HEK293 (cell line): ENCODE measurements around the gene TIAM1.

Source experiments
- CTCF ChIA-PET: fragments of 350-600 bp; formaldehyde crosslinking; extraction: SDS; loops from one replicate; lab custom pipeline; 2021; ENCODE audit warnings: antibody characterized with exemption; lab: Yijun Ruan, JAX
- POLR2A ChIA-PET: fragments of 300-600 bp; formaldehyde crosslinking; extraction: SDS; loops from one replicate; lab custom pipeline; 2020; ENCODE audit warnings: antibody characterized with exemption, inconsistent platforms; lab: Yijun Ruan, JAX
- H3K27ac ChIP-seq: fragments of 200-500 bp; sonication (Bioruptor generic); 2 replicates; pipeline ENCODE4 v1.5.1; 2014; ENCODE audit warnings: low read depth, low read length, control low read depth, inconsistent platforms; ENCODE audit errors: extremely low read depth
- H3K36me3 ChIP-seq, 2 experiments: fragments of 200-500 bp in 1 of 2; sonication (Bioruptor generic) in 1 of 2; 1 replicate in 1 of 2; 2 replicates in 1 of 2; pipeline ENCODE4 v1.5.1; 2014 to 2017; ENCODE audit warnings: inconsistent platforms in 2 of 2, low read length in 2 of 2; ENCODE audit not compliant: control insufficient read depth in 2 of 2, insufficient read depth in 1 of 2
- H3K4me1 ChIP-seq: fragments of 200-500 bp; sonication (Bioruptor generic); 2 replicates; pipeline ENCODE4 v1.5.1; 2014; ENCODE audit warnings: mild to moderate bottlenecking, low read length, inconsistent platforms; ENCODE audit not compliant: control insufficient read depth, insufficient read depth
- H3K4me3 ChIP-seq: 2 replicates; pipeline ENCODE4 v1.5.1; 2011; ENCODE audit warnings: low read depth, mild to moderate bottlenecking, control low read depth, low read length, moderate library complexity
- H3K9me3 ChIP-seq: fragments of 200-500 bp; sonication (Bioruptor generic); 2 replicates; pipeline ENCODE4 v1.5.1; 2014; ENCODE audit warnings: low read depth, low read length, inconsistent platforms; ENCODE audit not compliant: control insufficient read depth, insufficient read depth
- INSM2 ChIP-seq: fragments of 450-650 bp; formaldehyde crosslinking; IDR thresholded peaks from 2 replicates; pipeline ENCODE4 v1.5.1; 2016; ENCODE audit warnings: missing biosample characterization, missing genetic modification characterization
- KLF10 ChIP-seq: fragments of 450-650 bp; IDR thresholded peaks from 2 replicates; pipeline ENCODE4 v1.5.1; 2018; ENCODE audit warnings: missing biosample characterization, mild to moderate bottlenecking, missing genetic modification characterization
- PRDM6 ChIP-seq: fragments of 450-650 bp; formaldehyde crosslinking; IDR thresholded peaks from 2 replicates; pipeline ENCODE4 v1.5.1; 2017; ENCODE audit warnings: missing biosample characterization, missing genetic modification characterization
- SCRT1 ChIP-seq: fragments of 450-650 bp; formaldehyde crosslinking; IDR thresholded peaks from 2 replicates; pipeline ENCODE4 v1.5.1; 2016; ENCODE audit warnings: missing biosample characterization, missing genetic modification characterization, borderline replicate concordance
- YY1 ChIP-seq: fragments of 450-650 bp; formaldehyde crosslinking; IDR thresholded peaks from 2 replicates; pipeline ENCODE4 v1.5.1; 2018; ENCODE audit warnings: missing biosample characterization, missing genetic modification characterization
- ZBTB44 ChIP-seq: fragments of 450-650 bp; IDR thresholded peaks from 2 replicates; pipeline ENCODE4 v1.5.1; 2018; ENCODE audit warnings: missing biosample characterization, mild to moderate bottlenecking, missing genetic modification characterization
- ZNF169 ChIP-seq: fragments of 450-650 bp; formaldehyde crosslinking; IDR thresholded peaks from 2 replicates; pipeline ENCODE4 v1.5.1; 2016; ENCODE audit warnings: missing biosample characterization, missing genetic modification characterization
- ZNF391 ChIP-seq: fragments of 450-650 bp; formaldehyde crosslinking; IDR thresholded peaks from 2 replicates; pipeline ENCODE4 v1.5.1; 2016; ENCODE audit warnings: low read depth, missing biosample characterization, missing genetic modification characterization, borderline replicate concordance
- ZNF423 ChIP-seq: fragments of 450-650 bp; formaldehyde crosslinking; IDR thresholded peaks from 2 replicates; pipeline ENCODE4 v1.5.1; 2016; ENCODE audit warnings: missing biosample characterization, missing genetic modification characterization
- ZNF48 ChIP-seq: fragments of 450-650 bp; formaldehyde crosslinking; IDR thresholded peaks from 2 replicates; pipeline ENCODE4 v1.5.1; 2016; ENCODE audit warnings: missing biosample characterization, missing genetic modification characterization
- ZNF560 ChIP-seq: fragments of 450-650 bp; formaldehyde crosslinking; IDR thresholded peaks from 2 replicates; pipeline ENCODE4 v1.5.1; 2017; ENCODE audit warnings: missing biosample characterization, missing genetic modification characterization, borderline replicate concordance
- ZNF571 ChIP-seq: fragments of 450-650 bp; formaldehyde crosslinking; IDR thresholded peaks from 2 replicates; pipeline ENCODE4 v1.5.0; 2017; ENCODE audit warnings: missing biosample characterization, missing genetic modification characterization
- ZNF585B ChIP-seq: fragments of 450-650 bp; formaldehyde crosslinking; IDR thresholded peaks from 2 replicates; pipeline ENCODE4 v1.5.1; 2016; ENCODE audit warnings: missing biosample characterization, missing genetic modification characterization
- ZNF704 ChIP-seq: fragments of 450-650 bp; formaldehyde crosslinking; IDR thresholded peaks from 2 replicates; pipeline ENCODE4 v1.5.1; 2016; ENCODE audit warnings: missing biosample characterization, missing genetic modification characterization
- ZNF76 ChIP-seq: fragments of 450-650 bp; formaldehyde crosslinking; IDR thresholded peaks from 2 replicates; pipeline ENCODE4; 2016; ENCODE audit warnings: low read depth, missing biosample characterization, missing genetic modification characterization, borderline replicate concordance
- ZNF843 ChIP-seq: fragments of 450-650 bp; formaldehyde crosslinking; IDR thresholded peaks from 2 replicates; pipeline ENCODE4 v1.5.1; 2016; ENCODE audit warnings: missing biosample characterization, missing genetic modification characterization
- ZSCAN30 ChIP-seq: fragments of 450-650 bp; IDR thresholded peaks from 2 replicates; pipeline ENCODE4 v1.5.1; 2018; ENCODE audit warnings: missing biosample characterization, mild to moderate bottlenecking, missing genetic modification characterization, moderate library complexity

TIAM1 gene

GRCh38 chr21:31107176-31107785, 236.8 kb downstream of the TIAM1 start:
- POLR2A ChIA-PET, result no interaction called here
- CTCF ChIA-PET, result interaction anchor here (0.6 to 1.5 kb wide), 2 partner anchors 73 to 516 kb away, joined by 4 read pairs; no protein-coding TSS in a partner anchor
- Histone ChIP-seq H3K9me3 (no peaks in the 10 kb centered on the region), H3K4me1 (peaks cover 3% of the 10 kb centered on the region; the same call in 1 of the 2 replicates), H3K27ac (no peak overlapping the region), H3K4me3 (no peak overlapping the region), H3K36me3 (no peaks in the 10 kb centered on the region)
- TF ChIP-seq YY1 (tag by site-specific recombination), result no peak
- TF ChIP-seq ZNF560, result no peak
- peak; percentile 91 for TF ChIP-seq ZNF585B (tag by site-specific recombination)

GRCh38 chr21:31103571-31104265, 240.3 kb downstream of the TIAM1 start:
- no peak for TF ChIP-seq ZNF169 (tag by site-specific recombination)
- no peak for TF ChIP-seq PRDM6
- no peak for TF ChIP-seq ZSCAN30 (tag by site-specific recombination)
- TF ChIP-seq ZNF843 (tag by site-specific recombination), result no peak
- no peak for TF ChIP-seq SCRT1 (tag by site-specific recombination)
- no peak for TF ChIP-seq ZNF423
- no peak for TF ChIP-seq ZNF571
- TF ChIP-seq ZNF704 (tag by site-specific recombination), result no peak
- TF ChIP-seq ZBTB44 (tag by site-specific recombination), result no peak
- TF ChIP-seq INSM2 (tag by site-specific recombination), result no peak
- no peak for TF ChIP-seq KLF10 (tag by site-specific recombination)
- TF ChIP-seq ZNF76 (tag by site-specific recombination), result no peak
- no peak for TF ChIP-seq ZNF391 (tag by site-specific recombination)
- no peak for TF ChIP-seq ZNF48 (tag by site-specific recombination)
- Histone ChIP-seq H3K27ac (no peak overlapping the region), H3K4me1 (no peaks in the 10 kb centered on the region), H3K4me3 (no peak overlapping the region), H3K36me3 (no peaks in the 10 kb centered on the region), H3K9me3 (no peaks in the 10 kb centered on the region)
- ChIA-PET CTCF (interaction anchor here (1.1 to 8.3 kb wide), 3 partner anchors 79 to 477 kb away, joined by 5 to 94 read pairs (median 8); no protein-coding TSS in a partner anchor), POLR2A (interaction anchor here (0.6 kb wide), 1 partner anchor 1933 kb away, joined by 3 read pairs; no protein-coding TSS in a partner anchor)
